PC-3 (cell line): ENCODE data around the gene SOBP. TPM values are rescaled to one million over a fixed set of nuclear protein-coding genes. Genes with fewer than 3 reads are reported as not detected.

Experiments used
- ATAC-seq: fragments of 200-7000 bp; cut with Tn5 transposase; 2 replicates; pipeline ENCODE4 v1.9.1; 2020; ENCODE audit warnings: mild to moderate bottlenecking, moderate library complexity
- BruUV-seq: library from RNA; stranded (reverse); fragments of 400-500 nt; replicated peaks from 2 replicates; lab custom pipeline; 2021; lab: Mats Ljungman, UMichigan
- CTCF ChIA-PET: fragments of 300-600 bp; sonication (Branson Sonifier 250); formaldehyde crosslinking; loops from one replicate; lab custom pipeline; 2022; ENCODE audit warnings: antibody characterized with exemption; lab: Charles Lee
- POLR2A ChIA-PET: fragments of 300-600 bp; sonication (Branson Sonifier 250); formaldehyde crosslinking; loops from one replicate; lab custom pipeline; 2022; ENCODE audit warnings: antibody characterized with exemption; ENCODE audit not compliant: unreplicated experiment; lab: Charles Lee
- DNase-seq: peaks from one replicate; pipeline ENCODE4 v3.0.0-alpha.2; 2015
- H2AFZ ChIP-seq: fragments of 300-600 bp; sonication (generic); 2 replicates; pipeline ENCODE4 v1.6.0; 2016; ENCODE audit warnings: antibody characterized with exemption, low read length
- H3F3A ChIP-seq: fragments of 300-600 bp; sonication (generic); one replicate; pipeline ENCODE4 v1.6.0; 2017; ENCODE audit warnings: antibody characterized with exemption, low read length, control low read depth, mild to moderate bottlenecking; ENCODE audit not compliant: unreplicated experiment
- H3K27ac ChIP-seq: fragments of 300-600 bp; sonication (generic); 2 replicates; pipeline ENCODE4 v1.5.1; 2016; ENCODE audit warnings: mild to moderate bottlenecking, low read length
- H3K27me3 ChIP-seq: fragments of 300-600 bp; sonication (generic); 2 replicates; pipeline ENCODE4 v1.6.1; 2016; ENCODE audit warnings: low read length, mixed read lengths
- H3K36me3 ChIP-seq: fragments of 300-600 bp; sonication (generic); 2 replicates; pipeline ENCODE4 v1.6.1; 2016; ENCODE audit warnings: low read depth, mixed run types, low read length, mixed read lengths
- H3K4me1 ChIP-seq: fragments of 300-600 bp; sonication (generic); 2 replicates; pipeline ENCODE4 v1.5.1; 2016; ENCODE audit warnings: low read length; ENCODE audit not compliant: insufficient read depth
- H3K4me2 ChIP-seq: fragments of 300-600 bp; sonication (generic); 2 replicates; pipeline ENCODE4 v1.6.0; 2016; ENCODE audit warnings: low read length
- H3K4me3 ChIP-seq: fragments of 300-600 bp; sonication (generic); 2 replicates; pipeline ENCODE4 v1.5.1; 2016; ENCODE audit warnings: mild to moderate bottlenecking, low read length, mixed read lengths
- H3K79me2 ChIP-seq: fragments of 300-600 bp; sonication (generic); 2 replicates; pipeline ENCODE4 v1.6.1; 2017; ENCODE audit warnings: low read length, mixed read lengths
- H3K9ac ChIP-seq: fragments of 300-600 bp; sonication (generic); 2 replicates; pipeline ENCODE4 v1.6.0; 2016; ENCODE audit warnings: mild to moderate bottlenecking, low read length
- H3K9me2 ChIP-seq: fragments of 300-600 bp; sonication (generic); replicated peaks from 2 replicates; pipeline ENCODE4 v1.6.1; 2016; ENCODE audit warnings: mixed run types, low read length, mixed read lengths
- H3K9me3 ChIP-seq: fragments of 300-600 bp; sonication (generic); 2 replicates; pipeline ENCODE4 v1.6.1; 2016; ENCODE audit warnings: low read length, mixed read lengths
- H4K20me1 ChIP-seq: fragments of 300-600 bp; sonication (generic); 2 replicates; pipeline ENCODE4 v1.6.1; 2016; ENCODE audit warnings: low read length, mixed read lengths
- EZH2 ChIP-seq: fragments of 300-600 bp; sonication (generic); IDR thresholded peaks from one replicate; pipeline ENCODE4 v1.6.1; 2017; ENCODE audit warnings: antibody characterized with exemption, mild to moderate bottlenecking, low read length; ENCODE audit not compliant: unreplicated experiment
- EZH2phosphoT487 ChIP-seq: fragments of 300-600 bp; sonication (generic); IDR thresholded peaks from 2 replicates; pipeline ENCODE4 v1.6.1; 2018; ENCODE audit warnings: mild to moderate bottlenecking, antibody characterized with exemption, low read length, borderline replicate concordance
- intact Hi-C: fragments of 100-400 bp; cut with micrococcal nuclease; formaldehyde crosslinking; loops from 2 replicates; pipeline ENCODE4 v1.9.0; 2023
- total RNA-seq: library from RNA; depleted of rRNA; stranded (reverse); fragments of >200 nt; gene quantifications from 2 replicates; pipeline ENCODE4 v1.2.3, GENCODE V29; 2014
- TF ChIP-seq, protein P1 (sequence below): fragments of 300-600 bp; sonication (generic); conservative IDR thresholded peaks from 2 replicates; pipeline ENCODE4 v1.5.1; 2017; ENCODE audit warnings: antibody characterized with exemption, low read depth, mild to moderate bottlenecking, low read length

SOBP gene
- total RNA-seq, 1 experiment from 2014 or later, result 0.15 TPM

DNA sequence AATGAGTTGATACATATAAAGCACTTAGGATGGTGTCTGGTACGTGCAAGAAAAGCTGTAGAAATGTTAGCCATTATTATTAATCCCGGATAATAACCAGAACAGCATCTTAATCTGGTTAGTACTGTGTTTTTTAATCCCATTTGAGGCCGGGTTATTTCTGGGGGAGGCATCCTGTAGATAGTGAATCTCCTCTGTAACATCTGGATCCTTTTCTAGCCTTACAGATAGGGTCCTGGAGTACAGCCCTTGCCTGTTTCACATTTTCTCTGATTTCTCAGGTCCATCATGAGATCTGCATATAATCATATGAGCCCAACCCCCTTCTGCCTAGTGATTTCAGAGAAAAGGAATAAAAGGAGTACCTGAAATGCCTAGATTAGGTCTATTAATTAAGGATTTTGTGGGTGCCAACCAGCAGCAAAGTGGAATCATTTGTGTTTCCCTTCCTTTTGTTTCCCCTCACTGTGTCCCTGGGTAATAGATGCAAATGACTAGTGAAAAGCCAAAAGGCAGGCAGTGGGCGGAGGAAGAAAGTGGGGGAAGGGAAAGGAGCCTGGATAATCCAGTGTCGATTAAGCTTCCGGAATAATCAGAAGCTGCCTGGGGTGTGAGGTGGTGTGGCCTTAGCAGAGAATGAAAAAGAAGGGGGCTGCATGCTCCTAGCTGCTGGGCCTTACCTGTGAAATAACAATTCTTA, 88.9 kb downstream of the SOBP start:
- POLR2A ChIA-PET, result no interaction called here

DNA sequence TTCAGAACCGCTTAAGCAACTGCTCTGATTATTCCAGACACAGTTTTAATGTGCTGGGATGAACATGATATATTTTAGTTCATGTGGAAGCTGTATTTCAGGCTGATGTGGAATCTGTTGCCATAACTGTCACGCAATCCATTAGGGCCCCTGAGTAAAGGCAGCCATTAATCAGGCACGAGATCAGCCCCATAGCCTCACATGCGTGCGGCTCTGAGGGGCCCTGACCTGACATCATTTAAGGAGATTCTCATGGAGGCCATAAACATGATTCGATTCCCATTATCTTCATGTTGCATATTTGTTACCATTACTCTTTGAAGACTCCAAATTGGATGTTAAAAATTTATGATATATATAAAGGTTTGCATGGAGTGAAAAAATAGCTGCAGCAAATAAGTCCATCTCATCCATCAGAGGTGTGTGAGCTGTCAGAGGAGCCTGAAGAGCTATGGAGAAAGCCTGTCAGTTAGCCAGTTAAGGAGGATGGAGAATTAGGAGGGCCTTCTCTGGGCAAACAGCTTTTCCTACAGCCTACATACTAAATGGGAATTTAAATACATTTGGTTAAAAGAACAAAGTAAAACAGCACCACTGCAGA, 89.6 kb downstream of the SOBP start:
- no peak overlapping the region for H2AFZ ChIP-seq
- intact Hi-C loops, result no loop called here
- no peaks in the 10 kb centered on the region for H3F3A ChIP-seq
- no peak overlapping the region for H3K9ac ChIP-seq
- no peaks in the 10 kb centered on the region for H3K36me3 ChIP-seq
- ChIA-PET CTCF (no interaction called here), POLR2A (no interaction called here)
- H3K79me2 ChIP-seq, result no peaks in the 10 kb centered on the region
- BruUV-seq, result no TSS peak
- no peaks in the 10 kb centered on the region for H3K9me3 ChIP-seq
- no peaks in the 10 kb centered on the region for H3K4me1 ChIP-seq
- H3K4me2 ChIP-seq, result no peak overlapping the region
- no peaks in the 10 kb centered on the region for H4K20me1 ChIP-seq
- H3K9me2 ChIP-seq, result no peaks in the 10 kb centered on the region
- no peak for TF ChIP-seq EZH2phosphoT487
- TF ChIP-seq, protein P1, sequence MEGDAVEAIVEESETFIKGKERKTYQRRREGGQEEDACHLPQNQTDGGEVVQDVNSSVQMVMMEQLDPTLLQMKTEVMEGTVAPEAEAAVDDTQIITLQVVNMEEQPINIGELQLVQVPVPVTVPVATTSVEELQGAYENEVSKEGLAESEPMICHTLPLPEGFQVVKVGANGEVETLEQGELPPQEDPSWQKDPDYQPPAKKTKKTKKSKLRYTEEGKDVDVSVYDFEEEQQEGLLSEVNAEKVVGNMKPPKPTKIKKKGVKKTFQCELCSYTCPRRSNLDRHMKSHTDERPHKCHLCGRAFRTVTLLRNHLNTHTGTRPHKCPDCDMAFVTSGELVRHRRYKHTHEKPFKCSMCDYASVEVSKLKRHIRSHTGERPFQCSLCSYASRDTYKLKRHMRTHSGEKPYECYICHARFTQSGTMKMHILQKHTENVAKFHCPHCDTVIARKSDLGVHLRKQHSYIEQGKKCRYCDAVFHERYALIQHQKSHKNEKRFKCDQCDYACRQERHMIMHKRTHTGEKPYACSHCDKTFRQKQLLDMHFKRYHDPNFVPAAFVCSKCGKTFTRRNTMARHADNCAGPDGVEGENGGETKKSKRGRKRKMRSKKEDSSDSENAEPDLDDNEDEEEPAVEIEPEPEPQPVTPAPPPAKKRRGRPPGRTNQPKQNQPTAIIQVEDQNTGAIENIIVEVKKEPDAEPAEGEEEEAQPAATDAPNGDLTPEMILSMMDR, result no peak
- TF ChIP-seq EZH2, result no peak
- H3K4me3 ChIP-seq, result no peak overlapping the region
- H3K27me3 ChIP-seq, result peaks cover 45% of the 10 kb centered on the region
- DNase-seq (no peak), ATAC-seq (no peak)
- no peak overlapping the region for H3K27ac ChIP-seq

More for the DNA sequence above, 88.9 kb downstream of the SOBP start:
- H3K4me3 ChIP-seq, result no peak overlapping the region
- H4K20me1 ChIP-seq, result no peaks in the 10 kb centered on the region
- H3K27me3 ChIP-seq, result peaks cover 40% of the 10 kb centered on the region
- H3K9me2 ChIP-seq, result no peaks in the 10 kb centered on the region
- H3K27ac ChIP-seq, result no peak overlapping the region
- no peak overlapping the region for H2AFZ ChIP-seq
- H3K9me3 ChIP-seq, result no peaks in the 10 kb centered on the region
- TF ChIP-seq EZH2phosphoT487 (no peak), EZH2 (no peak)
- TF ChIP-seq, protein P1, result no peak
- intact Hi-C loops, result no loop called here
- no peak overlapping the region for H3K9ac ChIP-seq
- CTCF ChIA-PET, result no interaction called here
- no peaks in the 10 kb centered on the region for H3K79me2 ChIP-seq
- no peaks in the 10 kb centered on the region for H3F3A ChIP-seq
- H3K4me2 ChIP-seq, result no peak overlapping the region
- H3K4me1 ChIP-seq, result no peaks in the 10 kb centered on the region
- ATAC-seq (no peak), DNase-seq (no peak)
- no peaks in the 10 kb centered on the region for H3K36me3 ChIP-seq
- BruUV-seq, result no TSS peak

DNA sequence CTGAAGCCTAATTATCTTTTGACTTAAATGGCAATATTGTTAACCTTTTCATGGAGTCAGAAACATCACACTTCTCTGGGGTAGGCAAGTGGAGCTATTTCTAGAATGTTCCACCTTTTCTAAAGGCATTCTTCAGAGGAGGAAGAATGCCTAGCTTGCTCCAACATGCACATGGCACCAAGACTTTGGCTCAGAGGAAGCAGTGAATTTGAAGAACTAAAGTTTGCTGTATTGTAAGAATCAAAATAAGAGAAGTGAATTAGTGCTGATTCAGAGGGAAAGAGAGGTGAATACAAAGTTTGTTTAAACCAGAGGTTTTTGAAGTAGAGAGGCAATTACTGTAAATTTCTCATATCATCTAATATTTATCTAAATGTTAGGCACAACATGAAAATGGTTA, 92.2 kb downstream of the SOBP start:
- Histone ChIP-seq H3K4me1 (no peaks in the 10 kb centered on the region), H3K9ac (no peak overlapping the region), H3K79me2 (no peaks in the 10 kb centered on the region), H3K9me2 (no peaks in the 10 kb centered on the region), H3K36me3 (no peaks in the 10 kb centered on the region), H3K4me3 (no peak overlapping the region), H3K27ac (no peak overlapping the region), H3K9me3 (no peaks in the 10 kb centered on the region), H3K27me3 (peaks cover 67% of the 10 kb centered on the region), H2AFZ (no peak overlapping the region), H4K20me1 (no peaks in the 10 kb centered on the region), H3F3A (no peaks in the 10 kb centered on the region), H3K4me2 (no peak overlapping the region)
- intact Hi-C loops, result no loop called here
- ChIA-PET CTCF (no interaction called here), POLR2A (no interaction called here)
- ATAC-seq (no peak), DNase-seq (no peak)
- TF ChIP-seq, protein P1, result no peak
- TF ChIP-seq EZH2 (no peak), EZH2phosphoT487 (no peak)
- no TSS peak for BruUV-seq
